ENCODE results near the gene BMPR1B. TPM values are rescaled to one million over a fixed set of nuclear protein-coding genes. Genes with fewer than 3 reads are reported as not detected.
"Not testable (repeated sequence)": the region's sequence is repeated elsewhere in the genome, so short reads cannot be mapped to it uniquely, and the experiment has no call there.

The BMPR1B gene
- total RNA-seq, 2 donors from 2014 or later: 12.9 to 19.5 TPM

GRCh38 chr4:94827481-94828110, 69.8 kb downstream of the BMPR1B start:
- no peaks in the 10 kb centered on the region for H3K36me3 ChIP-seq
- peaks cover 4 to 21% of the 10 kb centered on the region in 2 donors for H3K4me1 ChIP-seq (ENCODE audit: control insufficient read depth in 1 of 2, low read depth in 2 of 2)
- no peak for ATAC-seq (ENCODE audit: insufficient number of reproducible peaks, low FRiP score, low read depth)
- H3K27me3 ChIP-seq (replicated peaks; ENCODE audit: insufficient read depth): no peaks in the 10 kb centered on the region
- peak overlapping the region; percentile 5 for H3K4me3 ChIP-seq
- H3K9me3 ChIP-seq: no peaks in the 10 kb centered on the region
- TF ChIP-seq, protein P1, sequence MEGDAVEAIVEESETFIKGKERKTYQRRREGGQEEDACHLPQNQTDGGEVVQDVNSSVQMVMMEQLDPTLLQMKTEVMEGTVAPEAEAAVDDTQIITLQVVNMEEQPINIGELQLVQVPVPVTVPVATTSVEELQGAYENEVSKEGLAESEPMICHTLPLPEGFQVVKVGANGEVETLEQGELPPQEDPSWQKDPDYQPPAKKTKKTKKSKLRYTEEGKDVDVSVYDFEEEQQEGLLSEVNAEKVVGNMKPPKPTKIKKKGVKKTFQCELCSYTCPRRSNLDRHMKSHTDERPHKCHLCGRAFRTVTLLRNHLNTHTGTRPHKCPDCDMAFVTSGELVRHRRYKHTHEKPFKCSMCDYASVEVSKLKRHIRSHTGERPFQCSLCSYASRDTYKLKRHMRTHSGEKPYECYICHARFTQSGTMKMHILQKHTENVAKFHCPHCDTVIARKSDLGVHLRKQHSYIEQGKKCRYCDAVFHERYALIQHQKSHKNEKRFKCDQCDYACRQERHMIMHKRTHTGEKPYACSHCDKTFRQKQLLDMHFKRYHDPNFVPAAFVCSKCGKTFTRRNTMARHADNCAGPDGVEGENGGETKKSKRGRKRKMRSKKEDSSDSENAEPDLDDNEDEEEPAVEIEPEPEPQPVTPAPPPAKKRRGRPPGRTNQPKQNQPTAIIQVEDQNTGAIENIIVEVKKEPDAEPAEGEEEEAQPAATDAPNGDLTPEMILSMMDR (IDR thresholded peaks at IDR 0.05): no peak
- no peak for DNase-seq (ENCODE audit: low spot score)
- no peak overlapping the region for H3K27ac ChIP-seq

DNA sequence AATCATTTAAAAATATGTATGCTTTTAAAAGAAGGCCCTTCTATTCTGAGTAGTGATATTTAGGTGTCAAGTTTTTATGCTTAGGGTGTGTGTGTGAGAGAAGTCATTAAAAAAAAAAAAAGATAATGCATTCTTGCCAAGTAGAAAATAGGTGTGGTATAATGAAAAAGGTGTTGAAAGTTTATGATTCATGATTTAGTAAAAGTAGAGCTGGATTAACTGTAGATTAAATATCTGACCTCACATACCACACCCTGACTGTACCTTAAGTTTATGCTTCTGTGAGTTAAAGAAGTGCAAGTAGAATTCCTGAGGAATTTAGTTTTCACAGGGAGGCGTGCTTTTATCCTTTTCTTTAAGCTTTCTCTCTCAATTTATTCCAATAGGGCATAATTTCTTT, 71.1 kb downstream of the BMPR1B start:
- TF ChIP-seq, protein P1 (IDR thresholded peaks at IDR 0.05): no peak
- DNase-seq (ENCODE audit: low spot score) (no peak), ATAC-seq (ENCODE audit: insufficient number of reproducible peaks, low FRiP score, low read depth) (no peak)
- H3K27ac ChIP-seq: no peak overlapping the region
- peaks cover 4 to 21% of the 10 kb centered on the region in 2 donors for H3K4me1 ChIP-seq (ENCODE audit: control insufficient read depth in 1 of 2, low read depth in 2 of 2)
- H3K4me3 ChIP-seq: no peak overlapping the region
- no peaks in the 10 kb centered on the region for H3K27me3 ChIP-seq (replicated peaks; ENCODE audit: insufficient read depth)
- no peaks in the 10 kb centered on the region for H3K36me3 ChIP-seq
- H3K9me3 ChIP-seq: no peaks in the 10 kb centered on the region

DNA sequence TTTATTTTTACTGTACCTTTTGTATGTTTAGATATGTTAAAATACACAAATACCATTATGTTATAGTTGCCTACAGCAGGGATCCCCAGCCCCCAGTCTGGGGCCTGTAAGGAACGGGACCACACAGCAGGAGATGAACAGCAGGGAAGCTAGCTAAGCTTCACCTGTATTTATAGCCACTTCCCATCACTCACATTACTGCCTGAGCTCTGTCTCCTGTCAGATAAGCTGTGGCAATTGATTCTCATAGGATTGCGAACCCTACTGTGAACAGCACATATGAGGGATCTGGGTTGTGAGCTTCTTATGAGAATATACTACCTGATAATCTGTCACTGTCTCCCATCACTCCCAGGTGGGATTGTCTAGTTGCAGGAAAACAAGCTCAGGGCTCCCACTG, 73.9 kb downstream of the BMPR1B start:
- H3K9me3 ChIP-seq: no peaks in the 10 kb centered on the region

GRCh38 chr4:94832329-94832728, 74.6 kb downstream of the BMPR1B start:
- H3K4me1 ChIP-seq (ENCODE audit: control insufficient read depth in 1 of 2, low read depth in 2 of 2): peaks cover 4 to 27% of the 10 kb centered on the region in 2 donors
- not testable (repeated sequence) for DNase-seq (ENCODE audit: low spot score); H3K36me3 ChIP-seq; ATAC-seq (ENCODE audit: insufficient number of reproducible peaks, low FRiP score, low read depth); H3K4me3 ChIP-seq; H3K9me3 ChIP-seq; H3K27ac ChIP-seq; H3K27me3 ChIP-seq (replicated peaks; ENCODE audit: insufficient read depth)

More for the DNA sequence above, 73.9 kb downstream of the BMPR1B start:
- Histone ChIP-seq H3K27ac (no peak overlapping the region), H3K4me3 (no peak overlapping the region), H3K27me3 (replicated peaks; ENCODE audit: insufficient read depth) (no peaks in the 10 kb centered on the region), H3K4me1 (ENCODE audit: control insufficient read depth in 1 of 2, low read depth in 2 of 2) (peaks cover 4 to 27% of the 10 kb centered on the region in 2 donors), H3K36me3 (no peaks in the 10 kb centered on the region)
- ATAC-seq (ENCODE audit: insufficient number of reproducible peaks, low FRiP score, low read depth) (no peak), DNase-seq (ENCODE audit: low spot score) (no peak)
- TF ChIP-seq, protein P1 (IDR thresholded peaks at IDR 0.05): no peak

- H3K27ac ChIP-seq: no peak overlapping the region
- no peaks in the 10 kb centered on the region for H3K36me3 ChIP-seq
- H3K4me1 ChIP-seq (ENCODE audit: control insufficient read depth in 1 of 2, low read depth in 2 of 2): peaks cover 0 to 16% of the 10 kb centered on the region in 2 donors
- H3K4me3 ChIP-seq: no peak overlapping the region
- H3K27me3 ChIP-seq (replicated peaks; ENCODE audit: insufficient read depth): no peaks in the 10 kb centered on the region
- no peak for ATAC-seq (ENCODE audit: insufficient number of reproducible peaks, low FRiP score, low read depth)
- no peak for DNase-seq (ENCODE audit: low spot score)
- TF ChIP-seq, protein P1 (IDR thresholded peaks at IDR 0.05): no peak
- no peaks in the 10 kb centered on the region for H3K9me3 ChIP-seq
Observed at GRCh38 chr4:94833394-94833793, 75.6 kb downstream of the BMPR1B start.

- Histone ChIP-seq H3K4me1 (ENCODE audit: control insufficient read depth in 1 of 2, low read depth in 2 of 2) (peaks cover 0 to 13% of the 10 kb centered on the region in 2 donors), H3K27me3 (replicated peaks; ENCODE audit: insufficient read depth) (no peaks in the 10 kb centered on the region), H3K27ac (no peak overlapping the region), H3K36me3 (no peaks in the 10 kb centered on the region), H3K9me3 (no peaks in the 10 kb centered on the region), H3K4me3 (no peak overlapping the region)
- TF ChIP-seq, protein P1 (IDR thresholded peaks at IDR 0.05): no peak
- DNase-seq (ENCODE audit: low spot score) (no peak), ATAC-seq (ENCODE audit: insufficient number of reproducible peaks, low FRiP score, low read depth) (no peak)
Observed at GRCh38 chr4:94834501-94834900, 76.7 kb downstream of the BMPR1B start.

DNA sequence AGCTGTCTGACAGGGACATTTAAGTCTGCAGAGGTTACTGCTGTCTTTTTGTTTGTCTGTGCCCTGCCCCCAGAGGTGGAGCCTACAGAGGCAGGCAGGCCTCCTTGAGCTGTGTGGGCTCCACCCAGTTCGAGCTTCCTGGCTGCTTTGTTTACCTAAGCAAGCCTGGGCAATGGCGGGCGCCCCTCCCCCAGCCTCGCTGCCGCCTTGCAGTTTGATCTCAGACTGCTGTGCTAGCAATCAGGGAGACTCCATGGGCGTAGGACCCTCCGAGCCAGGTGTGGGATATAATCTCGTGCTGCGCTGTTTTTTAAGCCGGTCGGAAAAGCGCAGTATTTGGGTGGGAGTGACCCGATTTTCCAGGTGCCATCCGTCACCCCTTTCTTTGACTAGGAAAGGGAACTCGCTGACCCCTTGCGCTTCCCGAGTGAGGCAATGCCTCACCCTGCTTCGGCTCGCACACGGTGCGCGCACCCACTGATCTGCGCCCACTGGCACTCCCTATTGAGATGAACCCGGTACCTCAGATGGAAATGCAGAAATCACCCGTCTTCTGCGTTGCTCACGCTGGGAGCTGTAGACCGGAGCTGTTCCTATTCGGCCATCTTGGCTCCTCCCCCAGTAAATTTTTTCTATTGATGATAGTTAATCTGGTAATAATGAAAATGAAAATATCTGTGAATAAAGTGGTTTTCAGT, 83.6 kb downstream of the BMPR1B start:
- not testable (repeated sequence) for H3K4me3 ChIP-seq; H3K9me3 ChIP-seq; DNase-seq (ENCODE audit: low spot score); H3K27ac ChIP-seq; ATAC-seq (ENCODE audit: insufficient number of reproducible peaks, low FRiP score, low read depth); H3K27me3 ChIP-seq (replicated peaks; ENCODE audit: insufficient read depth); H3K4me1 ChIP-seq (ENCODE audit: control insufficient read depth in 1 of 2, low read depth in 2 of 2); H3K36me3 ChIP-seq
